HG02840 (cell line): ENCODE data around the gene CHCHD6.

Source experiments
- ATAC-seq: cut with Tn5 transposase; IDR thresholded peaks from one replicate; pipeline ENCODE4 v1.9.1; 2021; ENCODE audit warnings: mild to moderate bottlenecking, moderate library complexity, moderate number of reproducible peaks; ENCODE audit not compliant: unreplicated experiment, low FRiP score

CHCHD6 gene

DNA sequence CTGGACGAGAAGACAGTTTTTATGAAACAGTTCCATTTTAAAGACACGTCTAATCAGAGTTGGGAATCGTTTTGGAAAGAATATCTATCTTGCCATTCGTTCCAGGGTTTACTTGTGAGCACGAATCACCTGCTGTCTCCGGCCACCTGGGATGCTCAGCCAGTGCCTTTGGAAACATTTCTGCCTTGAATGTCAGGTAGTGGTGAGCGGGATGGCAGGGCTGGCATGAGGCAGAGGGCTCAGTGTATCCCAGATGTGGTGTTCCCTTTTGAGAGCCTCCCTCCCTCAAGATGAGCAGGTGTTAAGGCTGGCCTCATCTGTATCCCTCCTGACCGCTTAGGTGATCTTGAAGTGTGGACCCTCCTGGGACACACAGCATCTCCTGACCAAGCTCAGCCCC is 231.0 kb downstream of the CHCHD6 start:
- ATAC-seq: no peak

DNA sequence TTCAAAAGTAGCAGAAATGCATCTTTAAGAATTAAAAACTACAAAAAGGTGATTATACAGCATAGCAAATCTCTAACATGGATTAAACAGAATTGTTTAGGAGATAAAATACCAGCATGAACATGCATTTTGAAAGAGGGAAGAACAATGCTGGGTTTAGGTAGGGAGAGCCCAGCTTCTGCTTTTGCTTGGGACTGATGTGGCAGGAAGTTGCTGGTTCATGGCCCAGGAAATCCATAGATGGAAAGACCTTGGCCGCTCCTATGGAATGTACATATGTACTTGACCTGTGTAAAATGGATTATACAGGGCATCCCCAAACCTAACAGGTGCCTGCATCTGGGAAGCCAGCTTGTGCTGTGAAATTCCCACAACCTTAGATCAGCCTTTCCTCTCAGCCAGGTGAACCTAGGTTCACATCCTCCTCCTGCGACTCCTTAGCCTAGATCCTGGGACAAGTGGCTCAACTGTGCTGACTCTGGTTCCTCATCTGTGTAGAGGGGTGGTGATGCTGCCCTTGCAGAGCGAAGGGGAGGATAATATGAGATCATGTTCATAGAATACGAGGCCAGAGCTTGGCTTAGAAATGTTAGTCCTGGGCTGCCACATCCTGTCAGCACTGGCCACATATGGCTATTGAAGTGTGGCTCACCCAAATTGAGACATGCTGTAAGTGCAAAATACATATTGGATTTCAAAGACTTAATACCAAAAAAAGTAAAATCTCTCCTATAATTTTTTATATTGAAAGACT is 231.9 kb downstream of the CHCHD6 start:
- ATAC-seq: no peak

DNA sequence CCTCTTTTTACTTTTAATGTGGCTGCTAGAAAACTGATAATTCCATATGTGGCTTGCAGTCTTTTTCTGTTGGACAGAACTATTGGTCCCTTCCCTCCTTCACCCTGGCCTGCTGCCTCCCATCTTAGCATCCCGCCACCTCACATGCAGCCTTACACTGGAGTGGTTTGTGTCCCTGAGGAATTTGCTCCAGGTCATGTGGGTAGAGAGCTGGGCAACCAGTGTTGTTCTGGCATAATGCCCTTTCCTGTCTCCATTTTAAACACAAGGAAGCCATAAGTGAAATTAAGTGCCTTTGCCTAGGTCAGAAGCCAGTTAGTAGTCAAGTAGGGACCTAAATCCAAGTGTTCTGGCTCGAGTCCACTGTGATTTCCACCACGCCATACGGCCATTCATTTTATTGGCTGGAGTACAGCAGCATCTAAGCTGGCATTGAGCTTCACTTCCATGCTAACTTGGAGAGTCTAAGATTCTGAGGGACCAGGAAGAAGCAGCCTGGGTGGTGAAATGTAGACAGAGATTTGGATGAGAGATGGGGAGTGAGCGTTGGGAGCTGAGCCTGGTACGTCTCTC is 232.9 kb downstream of the CHCHD6 start:
- ATAC-seq: no peak

DNA sequence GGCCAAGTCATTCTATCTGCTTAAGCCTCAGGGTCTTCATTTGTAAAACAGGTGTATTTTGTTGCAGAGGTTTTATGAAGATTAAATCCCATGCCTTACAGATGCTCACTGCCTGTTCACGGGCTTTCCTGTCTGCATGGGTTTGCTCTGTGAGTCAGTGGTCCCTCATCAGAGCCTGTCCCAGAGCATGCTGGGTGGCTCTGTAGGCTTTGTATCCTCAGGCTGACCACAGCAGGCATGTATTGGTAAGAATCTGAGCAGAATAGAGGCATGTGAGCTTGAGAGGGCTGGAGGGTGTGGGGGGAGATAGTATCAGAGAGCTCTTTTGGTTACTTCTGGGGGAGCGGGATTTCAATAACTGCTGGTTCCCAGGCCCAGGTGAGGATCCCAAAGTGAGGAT is 233.5 kb downstream of the CHCHD6 start:
- ATAC-seq: no peak

DNA sequence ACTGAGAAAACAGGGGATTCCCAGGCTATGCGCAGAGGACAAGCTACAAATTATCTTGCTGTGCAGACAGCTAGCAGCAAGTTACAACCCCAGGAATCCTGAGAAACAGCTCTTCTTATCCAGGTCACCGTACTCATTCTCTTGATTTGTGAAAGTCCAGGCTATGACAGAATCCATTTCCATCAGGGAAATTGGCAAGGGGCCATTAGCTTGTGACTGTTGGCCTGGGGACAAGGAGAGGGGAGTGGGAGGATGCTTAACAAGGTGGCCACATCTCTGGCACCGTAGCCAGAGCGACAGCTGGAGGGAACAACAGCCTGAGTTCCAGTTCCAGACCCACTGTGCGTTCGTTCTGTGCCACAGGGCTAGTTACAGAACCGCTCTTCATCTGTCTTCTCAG is 233.9 kb downstream of the CHCHD6 start:
- ATAC-seq: no peak

DNA sequence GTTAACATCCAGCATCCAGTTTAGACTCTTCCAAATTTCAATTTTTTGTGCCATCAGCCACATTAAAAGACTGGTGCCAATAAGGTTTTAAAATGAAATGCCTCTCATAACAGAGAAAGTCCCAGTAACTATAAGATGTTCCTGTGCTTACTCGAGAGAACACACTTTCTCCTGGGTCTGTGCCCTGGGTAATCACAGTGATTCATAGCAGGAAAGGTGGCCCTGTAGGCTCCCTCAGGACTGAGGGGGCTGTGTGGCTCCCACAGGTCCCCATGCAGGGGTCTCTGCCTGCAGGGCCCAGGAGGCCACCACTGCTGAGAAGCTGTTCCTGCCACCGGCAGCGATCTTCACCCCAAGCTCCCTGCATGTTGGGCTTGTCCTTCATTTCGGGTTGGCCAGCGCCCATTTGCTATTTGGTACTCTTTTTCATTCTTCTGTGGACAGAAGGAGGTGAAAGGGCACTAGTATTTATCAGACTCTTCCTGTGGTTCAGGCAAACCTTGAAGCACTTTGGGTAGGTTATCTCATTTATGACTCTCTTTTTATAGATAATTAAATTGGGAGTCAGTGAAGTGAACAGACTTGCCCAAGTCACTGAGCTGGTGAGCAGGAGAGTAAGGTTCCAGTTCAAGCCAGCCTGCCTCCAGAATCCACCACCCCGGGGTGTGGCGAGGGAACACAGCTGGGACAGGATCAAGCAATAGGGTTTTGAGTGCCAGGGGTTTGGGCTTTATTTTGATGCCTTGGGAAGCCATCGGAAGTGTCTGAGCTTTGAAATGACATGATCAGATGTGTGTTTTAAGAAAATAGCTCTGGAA is 234.7 kb downstream of the CHCHD6 start:
- no peak for ATAC-seq

DNA sequence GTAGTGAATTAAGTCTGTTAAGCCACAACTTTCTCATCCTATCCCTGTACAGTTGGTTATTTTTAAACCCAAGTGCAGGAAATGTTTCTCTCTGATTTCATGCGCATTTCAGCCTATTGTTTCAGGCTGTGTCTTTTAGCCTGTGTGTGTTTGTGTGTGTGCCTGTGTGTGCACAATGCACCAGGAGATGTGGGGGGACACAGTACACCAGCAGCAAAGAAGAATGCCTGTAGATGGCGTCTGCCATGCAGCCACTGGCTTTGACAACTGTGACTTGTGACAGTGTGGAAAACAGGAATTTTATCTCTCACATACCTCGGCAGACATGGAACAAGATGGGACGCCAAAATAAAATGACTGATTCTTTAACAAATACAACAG is 235.3 kb downstream of the CHCHD6 start:
- ATAC-seq: no peak

DNA sequence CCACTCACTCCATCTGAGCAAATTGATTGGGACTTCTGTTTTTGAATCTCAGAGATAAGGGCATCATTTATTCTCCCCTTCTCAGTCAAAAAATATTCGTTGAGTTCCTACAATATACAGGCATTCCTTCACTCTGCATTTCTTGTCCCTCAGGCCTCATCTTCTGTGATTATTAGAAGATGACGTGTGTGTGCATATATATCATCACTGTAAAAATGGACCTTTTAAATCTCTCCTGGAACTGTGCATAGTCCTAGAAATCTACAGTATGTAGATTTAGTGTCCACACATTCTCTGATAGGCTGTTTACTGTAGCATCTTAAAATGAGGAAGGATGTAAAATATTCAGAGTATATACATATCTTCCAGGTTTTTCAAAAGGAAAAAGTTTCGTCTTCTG is 235.7 kb downstream of the CHCHD6 start:
- ATAC-seq: no peak

DNA sequence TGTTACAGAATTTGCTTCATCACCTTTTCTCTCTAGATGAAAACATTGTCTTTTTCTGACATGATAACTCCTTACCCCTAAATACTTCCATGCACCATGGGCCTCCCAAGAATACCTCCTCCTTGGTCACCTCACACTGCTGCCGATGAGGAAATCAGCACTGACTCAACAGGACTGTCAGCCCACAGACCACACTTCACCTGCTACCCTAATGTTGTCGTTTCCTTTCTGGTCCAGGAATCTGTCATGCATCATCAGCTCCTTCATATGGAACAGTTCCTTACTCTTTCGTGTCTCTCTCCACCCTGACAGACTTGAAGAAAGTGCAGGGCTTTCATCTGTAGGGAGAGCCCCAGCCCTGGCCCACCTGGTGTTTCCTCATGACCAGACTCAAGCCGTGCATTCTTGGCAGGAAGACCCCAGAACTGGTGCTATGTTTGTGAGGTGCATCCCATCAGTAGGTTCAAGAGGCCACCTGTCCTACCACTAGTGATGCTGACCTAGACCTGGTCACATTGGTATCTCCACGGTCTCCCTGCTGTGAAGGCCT is 237.8 kb downstream of the CHCHD6 start:
- ATAC-seq: no peak

DNA sequence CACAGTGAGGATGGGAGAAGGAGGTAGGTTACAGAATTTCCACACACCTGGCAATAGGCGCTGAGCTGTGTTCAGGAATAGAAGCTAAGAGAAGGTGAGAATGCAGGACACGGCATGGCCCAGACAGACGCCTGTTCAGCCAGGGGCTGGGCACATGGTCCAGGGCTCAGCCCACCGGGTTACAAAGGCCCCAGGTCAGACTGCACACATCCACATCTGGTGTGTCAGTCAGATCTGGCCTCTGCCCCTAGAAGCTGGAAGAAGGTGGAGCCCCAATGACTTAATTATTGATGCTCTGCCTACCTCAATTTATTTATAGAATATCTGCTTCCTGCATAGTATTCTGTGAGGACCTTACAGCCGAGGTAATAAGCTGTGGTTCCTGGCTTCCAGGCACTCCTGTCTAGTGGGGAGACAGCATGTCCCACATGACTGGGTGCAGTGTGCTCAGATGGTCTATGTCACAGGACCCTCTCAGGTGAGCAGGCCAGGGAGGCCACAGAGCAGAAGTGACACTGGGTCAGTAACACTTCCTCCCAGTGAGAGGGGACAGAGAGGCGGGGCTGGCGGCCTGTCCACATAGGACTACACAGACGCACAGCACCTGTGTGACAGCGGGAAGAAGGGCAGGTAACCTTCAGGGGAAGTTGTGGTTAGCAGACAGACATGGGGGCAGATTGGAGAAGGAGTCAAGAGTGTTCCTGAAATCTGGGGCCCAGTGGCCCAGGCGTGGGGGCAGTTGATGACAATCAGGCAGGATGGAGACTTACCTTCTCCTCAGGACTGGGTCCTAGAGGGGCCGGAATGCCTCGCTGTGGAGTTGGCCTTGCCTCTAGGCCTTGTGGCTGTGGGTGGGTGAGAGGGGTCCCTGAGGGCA is 240.3 kb downstream of the CHCHD6 start:
- no peak for ATAC-seq

DNA sequence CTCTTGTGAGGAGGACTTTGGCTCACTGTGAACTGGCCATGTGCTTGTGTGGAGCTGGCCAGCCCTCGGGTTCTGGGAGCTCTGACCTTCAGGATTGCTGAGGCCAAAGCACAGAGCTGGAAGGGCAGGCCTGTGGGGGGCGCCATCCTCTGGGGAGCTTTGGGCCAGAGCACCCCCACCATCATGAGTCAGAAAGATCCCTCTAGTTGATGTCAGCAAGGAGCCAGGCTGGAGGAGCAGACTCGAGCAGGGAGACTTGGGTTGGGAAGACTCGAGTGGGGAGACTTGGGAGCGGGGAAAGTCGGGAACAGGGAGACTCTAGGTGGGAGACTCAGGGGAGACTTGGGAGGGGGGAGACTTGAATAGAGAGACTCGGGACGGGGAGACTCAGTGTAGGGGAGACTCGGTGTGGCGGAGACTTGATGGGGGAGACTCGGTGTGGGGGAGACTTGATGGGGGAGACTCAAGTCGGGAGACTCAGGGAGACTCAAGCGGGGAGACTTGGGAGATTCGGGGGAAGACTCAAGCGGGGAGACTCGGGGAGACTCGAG is 241.2 kb downstream of the CHCHD6 start:
- no peak for ATAC-seq

DNA sequence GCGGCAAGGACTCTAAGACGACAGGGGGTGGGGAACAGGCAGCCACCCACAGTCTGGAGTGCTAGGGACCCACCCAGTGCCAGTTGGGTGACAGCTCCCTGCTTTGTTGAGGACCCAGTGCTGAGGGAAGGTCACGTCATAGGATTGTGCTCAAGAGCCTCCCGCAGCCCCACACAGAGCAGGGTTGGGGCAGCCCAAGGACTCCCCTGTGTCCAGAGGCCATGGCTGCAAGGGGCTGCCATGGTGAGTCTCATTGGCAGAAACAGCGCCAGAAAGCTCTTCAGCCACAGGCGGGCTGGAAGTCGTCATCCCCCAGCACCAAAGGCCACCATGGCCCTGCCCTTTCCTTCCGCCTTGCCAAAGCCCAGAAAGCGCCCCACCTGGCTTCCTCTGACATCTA is 241.9 kb downstream of the CHCHD6 start:
- ATAC-seq: no peak

DNA sequence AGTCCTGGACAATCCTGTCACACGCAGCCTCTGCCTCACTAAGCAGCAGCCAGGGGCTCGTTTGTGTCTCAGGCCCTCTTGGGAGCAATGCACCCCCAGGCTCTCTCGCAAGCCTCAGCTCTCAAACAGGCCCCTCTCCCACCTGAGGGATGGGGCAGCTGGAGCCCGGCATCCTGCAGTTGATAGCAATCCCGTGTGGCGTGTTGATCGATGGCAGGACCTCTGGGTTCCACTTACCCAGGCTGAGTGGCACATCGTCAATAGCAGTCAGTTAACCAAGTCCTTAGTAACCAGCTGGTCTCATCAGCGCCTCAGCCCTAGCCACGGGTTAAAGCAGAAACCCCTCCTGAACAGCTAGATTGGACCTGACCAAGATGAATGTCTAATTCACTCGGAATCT is 242.4 kb downstream of the CHCHD6 start:
- ATAC-seq: no peak

DNA sequence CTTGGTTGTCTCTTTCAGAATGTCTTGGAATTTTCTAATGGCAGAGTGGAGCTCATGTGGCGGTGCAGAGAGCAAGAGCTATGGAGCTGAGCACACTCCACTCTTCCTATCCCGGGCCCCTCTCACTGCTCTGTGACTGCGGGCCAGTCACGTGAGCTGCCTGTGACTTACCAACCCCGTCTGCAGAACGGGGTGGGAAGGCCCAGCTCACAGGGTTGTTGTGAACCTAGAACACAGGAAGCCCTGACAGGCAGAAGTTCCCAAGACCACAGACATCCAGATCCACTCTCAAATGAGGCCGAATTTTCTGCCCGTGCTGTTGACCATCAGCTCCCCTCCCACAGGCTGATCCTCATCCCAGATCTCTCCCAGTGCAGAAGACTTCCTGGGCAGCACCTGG is 243.4 kb downstream of the CHCHD6 start:
- ATAC-seq: no peak

DNA sequence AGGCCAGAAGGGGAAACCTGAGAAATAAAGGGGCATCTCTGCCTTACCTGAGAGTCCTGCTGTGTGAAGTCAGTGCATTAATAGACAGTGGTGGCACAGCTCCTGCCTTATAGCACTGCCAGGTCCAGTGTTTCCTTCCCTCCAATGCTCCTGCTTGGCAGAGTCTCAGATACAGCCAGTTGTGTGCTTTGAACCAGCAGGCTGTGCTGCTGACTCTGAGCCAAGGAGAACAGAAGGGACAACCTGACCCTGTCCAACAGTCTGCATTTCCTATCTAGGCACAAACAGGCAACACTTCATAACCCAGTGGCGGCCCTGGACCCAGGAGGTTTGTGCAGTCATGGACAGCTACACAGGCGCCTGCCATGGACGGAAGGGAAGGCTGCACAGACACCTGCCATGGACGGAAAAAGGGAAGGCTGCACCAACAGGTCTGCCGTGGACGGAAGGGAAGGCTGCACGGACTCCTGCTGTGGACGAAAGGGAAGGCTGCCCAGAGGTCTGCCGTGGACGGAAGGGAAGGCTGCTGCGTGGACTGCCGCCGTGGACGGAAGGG is 245.0 kb downstream of the CHCHD6 start:
- no peak for ATAC-seq

DNA sequence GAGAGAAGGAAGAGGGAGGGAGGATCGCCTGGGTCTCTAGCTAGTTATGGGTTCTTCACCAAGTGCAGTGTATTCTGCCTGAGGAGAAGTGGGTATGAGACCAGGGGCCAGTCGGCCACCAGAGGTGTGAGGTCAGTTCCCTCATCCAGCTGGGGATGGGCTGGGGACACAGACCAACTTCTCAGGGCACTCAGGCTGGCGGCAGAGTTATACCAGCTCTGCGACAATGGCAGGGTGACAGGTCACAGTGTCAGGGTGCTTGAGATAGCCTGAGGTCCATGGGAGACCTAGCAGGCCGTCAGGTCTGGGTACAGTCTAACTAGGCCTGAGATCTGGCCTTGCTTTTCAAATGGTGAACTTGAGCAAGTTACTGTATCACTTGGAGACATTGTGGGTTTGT is 247.5 kb downstream of the CHCHD6 start:
- no peak for ATAC-seq

DNA sequence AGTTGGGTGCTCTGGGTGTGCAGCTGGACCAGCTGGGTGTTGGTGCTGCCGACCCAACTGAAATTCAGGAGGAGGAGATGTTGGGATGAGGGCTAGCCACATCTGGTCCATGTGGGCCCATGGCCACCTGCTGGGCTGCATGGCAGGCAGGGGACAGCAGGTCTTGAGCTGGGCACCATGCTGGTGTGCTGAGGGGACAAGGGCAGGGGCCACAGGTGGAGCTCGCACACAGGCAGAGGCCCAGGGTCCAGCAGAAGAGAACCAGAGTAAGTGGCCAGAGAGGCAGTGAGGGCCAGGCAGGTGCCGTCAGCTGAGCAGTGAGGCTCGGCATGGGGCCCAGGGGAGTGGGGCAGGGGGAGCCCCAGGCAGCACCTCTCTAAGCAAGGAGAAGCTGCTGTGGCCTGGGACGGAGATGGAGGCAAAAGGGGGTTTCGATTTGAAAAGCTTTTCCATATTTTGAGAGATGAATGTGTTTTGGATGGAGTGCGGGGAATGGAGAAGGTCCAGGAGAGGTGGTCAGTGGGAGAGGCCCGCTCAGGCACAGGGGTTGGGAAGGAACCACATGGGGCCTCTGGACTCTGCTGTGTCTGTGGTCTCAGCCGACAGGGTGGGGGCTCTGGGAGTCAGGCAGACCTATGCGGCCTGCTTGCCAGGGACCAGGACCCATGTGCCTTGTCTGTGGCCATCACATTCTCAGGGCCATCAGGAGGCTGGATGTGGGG is 248.4 kb downstream of the CHCHD6 start:
- ATAC-seq: no peak

DNA sequence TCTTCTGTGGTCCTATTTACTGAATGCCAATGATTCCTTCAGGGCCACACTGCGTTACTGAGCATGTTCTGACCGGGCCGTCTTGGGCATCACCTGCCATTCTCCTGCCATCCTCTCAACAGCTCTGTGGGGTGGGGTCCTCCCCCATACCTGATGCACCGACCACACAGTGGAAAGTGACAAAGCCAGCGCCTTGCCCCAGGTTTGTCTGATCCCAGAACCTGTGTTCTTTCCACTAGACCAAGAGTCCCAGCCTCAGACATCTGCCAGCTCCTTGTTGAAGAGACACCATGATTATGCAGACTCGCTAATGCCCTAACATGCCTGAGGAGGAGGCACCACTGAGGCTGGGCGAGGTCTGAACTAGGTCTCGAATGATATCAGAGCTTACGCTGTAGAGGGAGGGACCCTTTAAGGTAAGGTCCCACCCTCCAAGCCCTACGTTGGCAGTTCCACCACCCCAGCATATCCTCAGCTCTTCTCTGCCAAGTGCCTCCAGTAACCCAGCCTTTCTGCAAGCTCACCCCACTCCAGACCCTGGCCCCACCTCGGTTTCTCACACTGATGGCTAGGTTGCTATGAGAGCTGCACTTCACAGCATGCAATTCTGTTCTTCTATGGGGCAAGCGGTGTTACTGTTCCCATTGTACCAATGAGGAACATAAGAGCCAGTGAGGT is 249.1 kb downstream of the CHCHD6 start:
- no peak for ATAC-seq
